Measurements from ENCODE around the gene C1orf105.

The C1orf105 gene

GRCh38 chr1:172401892-172402291 lies 18.6 kb upstream of the C1orf105 start:
- H3K4me2 ChIP-seq (ENCODE audit: low read depth, low read length) = no peak overlapping the region
- H4K20me1 ChIP-seq (ENCODE audit: insufficient read depth, low read length) = no peaks in the 10 kb centered on the region
- peaks cover 25% of the 10 kb centered on the region for H3K27me3 ChIP-seq (replicated peaks; ENCODE audit: insufficient read depth, low read length)
- H3K27ac ChIP-seq (ENCODE audit: low read length) = no peak overlapping the region
- H3K36me3 ChIP-seq (replicated peaks; ENCODE audit: insufficient read depth, low read length) = no peaks in the 10 kb centered on the region
- no peaks in the 10 kb centered on the region for H3K79me2 ChIP-seq (ENCODE audit: low read length)
- no peak overlapping the region for H3K9ac ChIP-seq (ENCODE audit: low read length)
- no peaks in the 10 kb centered on the region for H3K9me2 ChIP-seq (replicated peaks; ENCODE audit: insufficient read depth, low read length)
- TF ChIP-seq, protein P1, sequence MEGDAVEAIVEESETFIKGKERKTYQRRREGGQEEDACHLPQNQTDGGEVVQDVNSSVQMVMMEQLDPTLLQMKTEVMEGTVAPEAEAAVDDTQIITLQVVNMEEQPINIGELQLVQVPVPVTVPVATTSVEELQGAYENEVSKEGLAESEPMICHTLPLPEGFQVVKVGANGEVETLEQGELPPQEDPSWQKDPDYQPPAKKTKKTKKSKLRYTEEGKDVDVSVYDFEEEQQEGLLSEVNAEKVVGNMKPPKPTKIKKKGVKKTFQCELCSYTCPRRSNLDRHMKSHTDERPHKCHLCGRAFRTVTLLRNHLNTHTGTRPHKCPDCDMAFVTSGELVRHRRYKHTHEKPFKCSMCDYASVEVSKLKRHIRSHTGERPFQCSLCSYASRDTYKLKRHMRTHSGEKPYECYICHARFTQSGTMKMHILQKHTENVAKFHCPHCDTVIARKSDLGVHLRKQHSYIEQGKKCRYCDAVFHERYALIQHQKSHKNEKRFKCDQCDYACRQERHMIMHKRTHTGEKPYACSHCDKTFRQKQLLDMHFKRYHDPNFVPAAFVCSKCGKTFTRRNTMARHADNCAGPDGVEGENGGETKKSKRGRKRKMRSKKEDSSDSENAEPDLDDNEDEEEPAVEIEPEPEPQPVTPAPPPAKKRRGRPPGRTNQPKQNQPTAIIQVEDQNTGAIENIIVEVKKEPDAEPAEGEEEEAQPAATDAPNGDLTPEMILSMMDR (IDR thresholded peaks at IDR 0.05; ENCODE audit: low read length) = no peak; the same call in 1 of the 2 replicates
- TF ChIP-seq EZH2 (optimal IDR thresholded peaks at IDR 0.05; ENCODE audit: low read depth, low read length) (no peak), EZH2phosphoT487 (IDR thresholded peaks at IDR 0.05; ENCODE audit: low read length) (no peak)
- H3K4me3 ChIP-seq (ENCODE audit: low read length) = no peak overlapping the region
- no peaks in the 10 kb centered on the region for H3K9me3 ChIP-seq (replicated peaks; ENCODE audit: insufficient read depth, low read length)
- H3F3A ChIP-seq (ENCODE audit: insufficient read depth, low read length) = no peaks in the 10 kb centered on the region
- no peak overlapping the region for H2AFZ ChIP-seq (ENCODE audit: low read length)
- no peak for DNase-seq
- H3K4me1 ChIP-seq (ENCODE audit: low read length) = no peaks in the 10 kb centered on the region

DNA sequence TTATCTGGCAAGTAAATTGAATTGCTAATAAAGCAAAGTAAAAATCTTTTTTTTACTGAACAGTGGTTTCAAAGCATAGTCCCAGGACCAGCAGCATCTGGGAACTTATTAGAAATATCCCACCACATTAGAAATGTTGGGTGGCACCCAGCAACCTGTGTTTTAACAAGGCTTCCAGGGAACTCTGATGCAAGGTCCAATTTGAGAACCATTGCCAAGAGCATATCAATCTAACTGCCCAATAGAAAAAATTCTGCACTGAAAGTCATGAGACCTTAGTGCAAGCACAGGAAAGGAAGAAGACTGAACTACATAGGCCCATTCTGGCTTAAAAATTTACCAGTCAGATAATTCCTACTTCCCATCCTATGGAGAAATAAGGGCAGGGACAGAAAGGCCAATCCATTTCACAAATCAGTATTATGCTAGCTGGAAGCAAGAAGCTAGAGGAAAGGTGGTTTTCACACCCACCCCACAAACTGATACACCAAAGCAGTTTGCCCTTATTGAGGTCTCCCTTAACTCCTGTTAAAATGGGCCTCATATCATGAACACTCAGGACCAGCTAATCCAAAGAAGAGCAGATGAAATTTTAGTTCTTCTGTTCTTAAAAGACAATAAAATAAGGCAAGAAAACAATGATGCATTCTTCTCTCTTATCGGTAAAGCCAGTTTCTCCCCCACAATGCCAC lies 17.5 kb upstream of the C1orf105 start:
- H3K4me1 ChIP-seq (ENCODE audit: low read length) = no peaks in the 10 kb centered on the region
- no peak overlapping the region for H3K4me3 ChIP-seq (ENCODE audit: low read length)
- no peaks in the 10 kb centered on the region for H3K36me3 ChIP-seq (replicated peaks; ENCODE audit: insufficient read depth, low read length)
- TF ChIP-seq, protein P1 (IDR thresholded peaks at IDR 0.05; ENCODE audit: low read length) = no peak
- no peak for TF ChIP-seq EZH2phosphoT487 (IDR thresholded peaks at IDR 0.05; ENCODE audit: low read length)
- no peak for TF ChIP-seq EZH2 (optimal IDR thresholded peaks at IDR 0.05; ENCODE audit: low read depth, low read length)
- no peaks in the 10 kb centered on the region for H3K9me3 ChIP-seq (replicated peaks; ENCODE audit: insufficient read depth, low read length)
- no peak overlapping the region for H3K9ac ChIP-seq (ENCODE audit: low read length)
- no peaks in the 10 kb centered on the region for H3K9me2 ChIP-seq (replicated peaks; ENCODE audit: insufficient read depth, low read length)
- no peaks in the 10 kb centered on the region for H3K79me2 ChIP-seq (ENCODE audit: low read length)
- no peaks in the 10 kb centered on the region for H4K20me1 ChIP-seq (ENCODE audit: insufficient read depth, low read length)
- H3K27me3 ChIP-seq (replicated peaks; ENCODE audit: insufficient read depth, low read length) = peaks cover 13% of the 10 kb centered on the region
- no peak overlapping the region for H3K4me2 ChIP-seq (ENCODE audit: low read depth, low read length)
- no peaks in the 10 kb centered on the region for H3F3A ChIP-seq (ENCODE audit: insufficient read depth, low read length)
- DNase-seq = no peak
- H2AFZ ChIP-seq (ENCODE audit: low read length) = no peak overlapping the region
- H3K27ac ChIP-seq (ENCODE audit: low read length) = no peak overlapping the region

DNA sequence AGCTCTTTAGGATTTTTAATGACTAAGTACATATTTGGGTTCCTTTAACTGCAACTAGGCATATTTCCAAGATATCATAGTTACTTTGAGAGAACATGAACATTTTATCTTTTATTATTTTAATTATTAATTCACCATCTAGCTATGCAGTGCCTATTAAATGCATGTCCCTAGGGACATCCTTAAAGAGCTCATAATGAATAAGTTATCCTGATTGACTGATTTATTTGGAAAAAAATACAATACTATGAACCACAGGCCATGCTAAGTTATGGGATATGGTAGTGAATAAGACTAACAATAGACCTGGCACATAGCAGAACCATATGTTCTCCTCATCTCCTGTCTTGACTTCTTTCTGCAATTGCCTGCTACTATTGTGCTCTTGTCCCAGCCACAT lies 16.4 kb upstream of the C1orf105 start:
- H2AFZ ChIP-seq (ENCODE audit: low read length) = no peak overlapping the region
- H3F3A ChIP-seq (ENCODE audit: insufficient read depth, low read length) = no peaks in the 10 kb centered on the region
- no peak overlapping the region for H3K4me3 ChIP-seq (ENCODE audit: low read length)
- H3K9me3 ChIP-seq (replicated peaks; ENCODE audit: insufficient read depth, low read length) = no peaks in the 10 kb centered on the region
- no peaks in the 10 kb centered on the region for H3K79me2 ChIP-seq (ENCODE audit: low read length)
- TF ChIP-seq EZH2phosphoT487 (IDR thresholded peaks at IDR 0.05; ENCODE audit: low read length) = no peak
- TF ChIP-seq EZH2 (optimal IDR thresholded peaks at IDR 0.05; ENCODE audit: low read depth, low read length) = no peak
- TF ChIP-seq, protein P1 (IDR thresholded peaks at IDR 0.05; ENCODE audit: low read length) = no peak
- no peaks in the 10 kb centered on the region for H3K4me1 ChIP-seq (ENCODE audit: low read length)
- H3K9me2 ChIP-seq (replicated peaks; ENCODE audit: insufficient read depth, low read length) = no peaks in the 10 kb centered on the region
- no peak overlapping the region for H3K4me2 ChIP-seq (ENCODE audit: low read depth, low read length)
- no peak overlapping the region for H3K9ac ChIP-seq (ENCODE audit: low read length)
- no peak overlapping the region for H3K27ac ChIP-seq (ENCODE audit: low read length)
- peaks cover 4% of the 10 kb centered on the region; the same call in 1 of the 2 replicates for H3K27me3 ChIP-seq (replicated peaks; ENCODE audit: insufficient read depth, low read length)
- DNase-seq = no peak
- no peaks in the 10 kb centered on the region for H4K20me1 ChIP-seq (ENCODE audit: insufficient read depth, low read length)
- no peaks in the 10 kb centered on the region for H3K36me3 ChIP-seq (replicated peaks; ENCODE audit: insufficient read depth, low read length)

Data from MM.1S (cell line).